NCI-H2196 treated with DMSO at 0.1 percent for 48 hours (cell line): ENCODE data around the gene WASF3.
A peak's percentile ranks its signal among the peaks of the same experiment; 100 is the strongest.

ENCODE experiments used
- DNase-seq: peaks from one replicate; lab custom pipeline; 2025; ENCODE audit not compliant: unreplicated experiment; lab: John Stamatoyannopoulos, UW

The WASF3 gene, protein sequence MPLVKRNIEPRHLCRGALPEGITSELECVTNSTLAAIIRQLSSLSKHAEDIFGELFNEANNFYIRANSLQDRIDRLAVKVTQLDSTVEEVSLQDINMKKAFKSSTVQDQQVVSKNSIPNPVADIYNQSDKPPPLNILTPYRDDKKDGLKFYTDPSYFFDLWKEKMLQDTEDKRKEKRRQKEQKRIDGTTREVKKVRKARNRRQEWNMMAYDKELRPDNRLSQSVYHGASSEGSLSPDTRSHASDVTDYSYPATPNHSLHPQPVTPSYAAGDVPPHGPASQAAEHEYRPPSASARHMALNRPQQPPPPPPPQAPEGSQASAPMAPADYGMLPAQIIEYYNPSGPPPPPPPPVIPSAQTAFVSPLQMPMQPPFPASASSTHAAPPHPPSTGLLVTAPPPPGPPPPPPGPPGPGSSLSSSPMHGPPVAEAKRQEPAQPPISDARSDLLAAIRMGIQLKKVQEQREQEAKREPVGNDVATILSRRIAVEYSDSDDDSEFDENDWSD

DNA sequence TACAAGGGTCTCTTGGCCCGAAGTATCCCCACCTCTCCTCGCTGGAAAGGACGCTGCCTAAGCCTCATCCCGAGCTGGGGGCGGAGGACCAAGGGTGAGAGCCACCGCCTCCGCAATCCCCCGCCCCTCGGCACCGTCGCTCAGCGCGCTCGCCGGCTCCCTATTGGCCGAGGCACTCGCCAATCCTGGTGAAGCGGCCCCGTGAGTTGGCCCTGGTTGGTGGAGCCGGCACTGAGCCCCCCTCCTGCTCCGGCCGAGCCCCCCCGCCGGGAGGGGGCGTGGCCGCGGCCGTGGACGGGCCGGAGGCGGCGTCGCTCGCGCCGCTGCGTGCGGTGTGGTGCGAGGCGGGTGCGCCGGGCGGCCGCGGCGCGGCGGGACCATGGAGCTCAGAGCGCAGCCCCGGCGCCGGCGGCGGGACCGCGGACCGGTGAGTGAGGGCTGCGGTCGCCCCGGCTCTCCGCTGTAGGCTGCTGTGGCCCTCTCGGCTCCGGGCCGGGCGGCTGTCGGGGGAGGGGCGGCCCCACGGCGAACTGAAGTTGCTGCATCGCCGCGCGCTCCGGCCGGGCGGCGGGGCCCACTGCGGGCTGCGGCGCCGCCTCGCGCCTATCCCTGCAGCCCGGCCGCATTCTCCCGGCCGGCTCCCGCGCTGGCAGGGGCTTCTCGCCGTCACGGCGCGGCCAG is at the start of gene WASF3:
WASF3 (plus strand) TSS at position 291 of the 681 bp plus-strand sequence. CDS start 84,588 bp downstream, outside the sequence.
- DNase-seq: peak; percentile 72

DNA sequence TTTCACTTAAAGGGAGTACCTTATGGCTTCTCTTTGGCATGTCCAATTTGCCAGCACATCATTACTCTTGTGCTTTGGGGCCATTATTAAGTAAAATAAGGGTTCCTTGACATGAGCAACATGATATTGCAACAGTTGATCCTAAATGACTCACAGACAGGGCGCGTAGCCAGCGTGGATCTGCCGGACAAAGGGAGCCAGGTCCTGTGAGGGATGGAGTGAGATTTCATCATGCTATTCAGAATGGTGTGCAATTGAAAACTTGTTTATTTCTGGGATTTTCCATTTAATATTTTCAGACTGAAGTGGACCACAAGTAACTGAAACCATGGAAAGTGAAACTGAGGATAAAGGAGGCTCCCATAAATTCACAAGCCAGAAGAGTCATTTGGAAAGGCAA is 48.6 kb upstream of the WASF3 start:
- peak; percentile 1 for DNase-seq

DNA sequence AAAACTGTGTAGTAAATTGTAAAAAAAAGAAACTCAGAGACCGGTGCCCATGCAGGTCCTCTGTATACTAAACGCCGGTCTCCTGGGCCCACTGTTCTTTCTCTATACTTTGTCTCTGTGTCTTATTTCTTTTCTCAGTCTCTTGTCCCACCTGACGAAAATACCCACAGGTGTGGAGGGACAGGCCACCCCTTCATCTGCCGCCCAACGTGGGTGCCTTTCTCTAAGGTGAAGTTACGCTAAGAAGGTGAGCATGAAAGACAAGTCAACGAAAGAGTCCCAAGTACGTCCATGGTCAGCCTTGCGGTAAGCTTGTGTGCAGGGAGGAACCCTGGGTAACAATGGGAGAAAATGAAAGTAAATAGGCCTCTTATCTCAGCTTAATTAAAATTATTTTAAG is 48.0 kb upstream of the WASF3 start:
- DNase-seq: no peak

DNA sequence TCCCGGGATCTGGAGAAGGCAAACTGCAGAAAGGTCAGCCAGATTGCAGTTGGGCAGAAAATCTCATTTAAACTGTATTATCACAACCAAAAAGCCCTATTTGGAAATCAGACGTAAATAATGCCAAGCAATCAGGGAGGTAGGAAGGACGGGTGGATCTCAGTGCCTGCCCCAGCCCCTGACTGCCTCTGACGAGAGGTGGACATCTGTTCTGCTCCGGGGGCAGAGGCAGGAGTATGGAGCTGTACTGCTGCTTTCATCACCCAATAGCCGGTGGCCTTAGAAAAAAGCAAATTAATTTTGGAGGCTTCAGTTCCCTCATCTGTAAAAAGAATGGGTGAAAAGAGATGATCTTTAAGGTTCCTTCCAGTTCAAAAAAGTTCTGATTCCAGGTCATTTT is 43.6 kb upstream of the WASF3 start:
- DNase-seq: no peak

DNA sequence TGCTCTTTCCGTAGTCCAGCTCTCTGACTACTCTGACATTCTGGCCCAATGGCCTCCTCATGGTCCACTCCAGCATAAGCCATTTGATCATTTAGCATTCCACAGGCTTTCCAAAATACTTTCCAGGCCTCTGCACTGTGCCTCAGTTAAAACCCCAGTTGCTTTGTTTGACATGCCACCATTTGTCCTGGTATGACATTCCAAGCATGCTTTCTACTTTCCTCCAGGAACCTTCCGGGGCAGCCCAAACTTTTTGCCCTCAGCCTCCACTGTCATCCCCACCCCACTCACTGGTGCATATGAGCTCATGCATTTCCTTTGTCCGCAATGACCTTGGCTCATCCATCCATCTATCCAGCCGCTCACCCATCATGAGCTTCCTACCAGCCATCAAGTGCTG is 41.8 kb upstream of the WASF3 start:
- DNase-seq: no peak

DNA sequence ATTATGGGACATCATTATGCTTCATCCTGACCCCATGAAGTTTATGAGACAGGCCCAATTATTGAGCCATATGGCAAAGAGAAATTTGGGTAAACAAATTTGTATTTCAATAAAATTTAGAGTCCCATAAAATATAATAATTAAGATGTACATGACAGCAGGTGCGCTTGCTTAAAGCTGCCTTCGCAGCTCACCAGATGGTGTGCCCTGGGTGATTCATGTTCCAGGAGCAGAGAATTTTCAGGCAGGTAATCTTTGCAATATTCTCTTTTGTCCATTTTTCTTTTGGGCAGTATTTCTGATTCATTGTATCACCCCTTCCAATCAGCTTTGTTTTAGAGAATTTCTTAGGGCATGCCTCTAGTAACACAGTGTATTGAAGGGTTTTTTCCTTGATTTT is 39.5 kb upstream of the WASF3 start:
- DNase-seq: no peak

DNA sequence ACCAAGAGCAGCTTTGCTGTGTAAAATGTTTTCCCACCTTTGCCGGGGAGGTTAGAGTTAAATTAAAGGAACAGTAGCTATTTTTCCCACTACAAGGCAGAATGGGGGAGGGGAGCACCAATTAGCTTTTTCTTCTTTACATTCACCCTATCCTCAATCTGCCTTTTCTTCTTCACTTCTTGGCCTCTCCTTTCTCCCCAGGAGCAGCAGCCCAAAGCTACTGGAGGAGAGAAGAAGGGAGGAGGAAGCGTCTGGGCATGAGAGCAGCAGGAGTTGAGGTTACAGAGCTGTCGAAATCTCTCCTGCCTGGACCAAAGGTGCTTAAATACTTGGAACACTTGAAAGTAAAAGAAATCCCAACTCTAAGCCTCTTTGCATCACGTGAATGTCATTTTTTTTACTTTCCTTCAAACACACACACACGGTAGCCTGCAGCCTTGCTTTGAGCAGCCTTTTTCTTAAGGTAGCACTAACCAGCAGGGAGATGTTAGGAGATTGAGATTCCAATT is 39.0 kb upstream of the WASF3 start:
- DNase-seq: no peak

DNA sequence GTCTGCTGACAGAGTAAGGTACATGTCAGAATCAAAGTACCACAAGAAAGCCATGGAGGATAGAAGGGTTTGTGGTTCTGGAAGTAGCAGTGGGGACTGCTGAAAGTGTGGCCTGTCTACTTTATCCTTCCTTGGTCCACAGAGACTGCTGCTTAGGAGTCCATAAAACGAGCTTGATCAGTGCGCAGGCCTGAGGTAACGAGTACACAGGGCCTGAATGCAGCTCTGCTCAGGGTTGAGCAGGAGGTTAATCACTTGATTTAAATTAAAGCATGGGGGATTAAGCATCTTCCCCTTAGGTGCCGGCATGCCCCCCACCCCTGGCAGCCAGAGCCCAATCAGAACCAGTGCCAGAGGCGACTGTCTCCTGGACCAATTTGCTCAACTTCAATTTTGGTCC is 34.9 kb upstream of the WASF3 start:
- no peak for DNase-seq

DNA sequence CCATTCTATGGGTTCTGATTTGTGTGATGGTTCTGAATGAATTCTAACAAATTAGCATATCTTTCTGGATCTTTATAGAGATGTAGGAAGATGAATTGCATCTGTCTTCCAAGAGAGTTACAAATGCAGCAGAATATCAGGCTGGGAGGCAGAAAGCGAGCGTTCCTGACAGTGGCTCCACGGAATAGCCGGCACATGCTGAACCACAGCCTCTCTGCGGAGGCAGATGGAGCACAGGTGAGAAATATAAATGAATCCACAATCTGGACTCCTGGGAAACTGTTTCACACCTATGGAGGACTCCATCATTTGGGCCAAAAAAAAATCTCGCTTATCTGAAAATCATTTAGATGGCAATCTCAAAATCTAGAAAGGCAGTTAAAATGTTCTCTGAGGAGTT is 34.5 kb upstream of the WASF3 start:
- no peak for DNase-seq

DNA sequence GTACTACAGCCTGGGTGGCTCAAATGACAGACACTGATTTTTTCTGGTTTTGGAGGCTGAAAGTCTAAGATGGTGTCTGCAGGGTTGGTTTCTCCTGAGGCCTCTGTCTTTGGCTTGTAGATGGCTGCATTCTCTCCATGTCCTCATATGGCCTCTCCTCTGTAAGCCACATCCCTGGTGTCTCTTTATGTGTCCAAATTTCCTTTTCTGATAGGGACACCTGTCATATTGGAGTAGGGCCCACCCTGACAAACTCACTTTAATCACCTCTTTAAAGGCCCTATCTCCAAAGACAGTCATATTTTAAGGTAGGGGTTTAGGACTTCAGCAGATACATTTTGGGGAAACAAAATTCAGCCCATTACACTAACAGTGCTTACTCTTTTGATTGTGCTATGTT is 32.0 kb upstream of the WASF3 start:
- no peak for DNase-seq

DNA sequence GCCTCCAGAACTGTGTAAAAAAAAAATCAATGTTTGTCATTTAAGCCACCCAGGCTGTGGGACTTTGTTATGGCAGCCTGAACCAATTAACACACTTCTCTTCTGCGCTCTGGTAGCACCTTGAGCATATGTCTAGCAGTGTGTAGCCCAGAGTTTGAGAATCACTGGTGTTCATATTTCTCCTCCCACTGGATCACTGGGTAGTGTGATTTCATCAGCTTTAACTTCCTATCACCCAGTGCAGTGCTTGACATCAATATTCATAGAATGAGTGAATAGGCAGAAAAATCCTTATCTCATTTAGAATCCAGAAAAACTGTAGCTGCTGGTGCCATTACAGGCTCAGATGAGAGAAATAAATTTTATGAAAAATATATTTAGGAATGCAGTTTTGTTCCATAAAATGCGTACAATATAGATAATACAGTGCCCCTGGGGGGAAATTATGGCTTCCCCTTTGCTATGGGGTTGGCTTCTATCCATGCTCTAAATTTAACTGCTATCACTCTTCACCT is 30.7 kb upstream of the WASF3 start:
- DNase-seq: no peak

DNA sequence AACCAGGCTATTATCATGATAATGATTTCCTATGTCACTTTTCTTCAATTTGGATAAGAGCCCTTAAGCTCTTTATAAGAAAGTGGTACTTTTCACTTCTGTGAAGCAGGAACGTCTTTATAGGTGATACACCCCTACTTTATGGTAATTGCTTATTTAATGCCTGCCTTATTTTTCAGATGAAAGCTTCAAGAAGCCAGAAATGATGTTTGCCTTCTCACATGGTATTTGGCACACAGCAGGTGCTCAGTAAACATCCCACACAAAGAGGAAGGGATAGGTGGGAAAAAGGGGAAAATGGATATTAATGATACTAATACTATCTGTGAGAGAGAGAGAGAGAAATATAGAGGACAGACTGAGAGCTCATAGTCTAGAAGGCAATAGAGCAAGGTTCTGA is 29.0 kb upstream of the WASF3 start:
- no peak for DNase-seq

DNA sequence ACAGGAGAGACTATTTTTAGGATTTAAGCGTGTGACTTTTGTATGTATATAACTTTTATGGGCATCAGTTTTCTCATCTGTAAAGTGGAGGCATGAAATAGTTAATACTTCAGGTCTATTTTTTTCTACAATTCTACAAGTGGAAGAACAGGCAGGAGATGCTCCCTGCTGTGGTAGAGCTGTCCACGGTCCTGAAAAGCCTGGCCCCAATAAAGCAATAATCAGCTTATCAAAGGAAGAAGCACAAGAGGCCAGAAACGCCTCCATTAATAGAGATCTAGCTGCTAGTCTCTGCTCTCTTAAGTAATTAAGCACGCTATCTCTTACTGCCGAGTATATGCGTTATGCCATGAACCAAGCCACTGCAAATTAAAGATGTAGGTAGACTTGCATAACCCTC is 28.0 kb upstream of the WASF3 start:
- no peak for DNase-seq

DNA sequence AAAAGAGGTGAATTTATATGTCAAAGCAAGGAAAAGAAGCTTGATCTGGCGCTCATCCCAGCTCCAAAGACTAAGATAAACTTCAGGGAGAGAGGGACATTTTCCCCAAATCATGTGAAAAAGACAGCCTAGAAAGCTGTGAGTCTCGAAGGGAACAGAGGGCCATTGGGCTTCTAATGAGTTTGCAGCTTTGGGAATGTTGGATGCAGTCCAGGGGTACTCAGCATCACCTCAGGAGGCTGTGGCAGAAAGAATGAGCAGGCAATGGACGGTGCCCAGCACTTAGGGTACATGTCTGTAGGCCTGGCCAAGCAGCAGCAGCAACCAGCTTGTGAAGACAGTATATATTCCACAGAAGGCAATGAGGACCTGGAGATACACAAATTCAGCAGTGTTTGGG is 25.7 kb upstream of the WASF3 start:
- no peak for DNase-seq

DNA sequence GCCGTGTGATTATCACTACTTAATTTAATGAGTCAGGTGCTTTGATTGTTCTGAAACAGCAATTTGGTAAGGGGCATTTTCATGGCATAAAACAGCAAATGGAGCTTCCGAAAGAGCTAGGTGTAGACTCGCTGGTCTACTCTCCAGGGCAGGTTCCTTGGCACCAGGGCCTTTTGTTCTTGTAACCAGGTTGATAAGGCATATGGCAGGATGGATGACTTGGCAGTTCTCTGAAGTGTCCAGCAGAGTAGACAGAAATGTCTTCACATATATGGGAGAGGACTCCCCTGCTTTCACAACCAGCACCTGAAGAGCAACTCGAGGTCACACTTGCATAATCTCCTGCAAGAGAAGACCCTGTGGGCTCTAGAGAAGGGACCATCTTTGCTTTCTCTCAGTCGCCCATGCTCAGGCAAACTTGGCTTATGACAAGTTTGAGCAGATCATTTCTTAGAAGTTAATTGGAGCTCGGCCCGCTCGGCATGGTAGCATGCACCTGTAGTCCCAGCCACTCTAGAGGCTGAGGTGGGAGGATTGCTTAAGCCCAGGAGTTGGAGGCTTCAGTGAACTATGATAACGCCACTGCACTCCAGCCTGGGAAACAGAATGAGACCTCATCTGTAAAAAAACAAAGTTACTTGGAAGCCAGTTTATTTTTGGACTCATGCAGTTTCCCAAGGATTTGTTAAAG is 23.3 kb upstream of the WASF3 start:
- DNase-seq: no peak

DNA sequence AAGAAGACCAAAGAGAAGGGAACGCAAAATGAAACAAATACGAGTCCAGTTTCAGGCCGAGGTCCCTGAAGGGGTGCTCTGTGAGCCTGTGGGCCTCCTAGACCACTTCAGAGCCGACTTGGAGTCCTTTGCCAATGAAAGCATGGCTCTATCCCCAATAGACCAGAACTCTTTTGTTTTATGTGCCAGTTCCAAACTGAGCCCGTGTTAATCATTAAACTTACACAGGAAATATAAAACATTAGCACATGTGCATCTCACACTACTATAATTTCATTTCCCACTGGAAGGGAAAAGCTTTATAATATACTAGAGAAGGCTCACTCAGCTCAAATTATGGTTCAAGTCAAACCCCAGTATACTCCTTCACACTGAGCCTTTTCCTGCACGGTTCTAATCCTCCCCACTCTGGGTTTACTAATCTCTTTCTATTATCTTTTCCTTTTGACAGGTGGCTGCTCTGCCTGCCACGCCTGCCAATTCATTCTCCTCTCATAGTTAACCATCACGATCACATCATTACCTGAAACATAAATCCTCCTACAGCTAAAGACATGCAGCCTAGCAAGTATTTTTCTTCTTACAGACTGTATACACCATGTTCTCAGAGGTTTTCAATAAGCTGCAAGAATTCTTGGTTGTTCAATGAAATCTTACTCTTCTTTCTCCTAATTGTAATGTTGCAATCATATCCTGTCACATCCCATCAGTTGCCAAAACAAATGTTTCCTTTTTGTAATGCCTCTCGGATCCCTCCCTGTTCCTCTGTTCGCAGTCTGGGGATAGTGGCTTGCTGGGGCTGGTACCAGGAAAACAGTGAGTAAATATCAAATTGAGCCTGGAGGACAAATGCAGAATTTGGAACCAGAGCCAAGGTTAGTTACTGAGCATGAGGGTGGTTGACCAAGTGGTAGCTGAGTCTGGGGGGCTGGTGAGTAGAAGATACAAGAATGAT is 18.8 kb upstream of the WASF3 start:
- DNase-seq: no peak

DNA sequence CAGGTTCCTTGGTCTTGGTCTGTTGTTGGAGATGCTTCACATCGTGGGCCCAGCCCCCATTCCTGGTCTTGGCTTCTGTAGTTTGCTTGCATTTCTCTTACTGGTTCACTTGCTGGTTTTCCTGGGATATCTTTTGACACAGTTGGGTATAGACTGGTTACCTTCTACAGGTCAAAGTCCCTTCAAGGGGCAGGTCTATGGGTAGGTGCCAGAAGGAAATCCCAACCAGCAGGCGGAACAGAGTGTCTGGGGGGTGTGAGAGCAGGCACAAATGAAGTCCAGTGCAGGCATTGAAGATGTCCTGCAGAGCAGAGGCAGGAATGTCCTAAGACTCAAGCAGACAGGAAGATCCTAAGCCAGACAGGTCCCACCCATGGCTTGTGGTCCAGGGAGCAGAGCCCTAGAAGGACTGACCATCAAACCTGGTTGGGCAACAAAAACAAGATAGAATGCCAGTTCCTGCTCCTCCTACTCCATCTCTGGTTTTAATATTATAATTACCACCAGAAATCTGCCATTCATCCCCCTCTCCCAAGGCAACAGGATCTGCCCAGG is 17.7 kb upstream of the WASF3 start:
- no peak for DNase-seq

DNA sequence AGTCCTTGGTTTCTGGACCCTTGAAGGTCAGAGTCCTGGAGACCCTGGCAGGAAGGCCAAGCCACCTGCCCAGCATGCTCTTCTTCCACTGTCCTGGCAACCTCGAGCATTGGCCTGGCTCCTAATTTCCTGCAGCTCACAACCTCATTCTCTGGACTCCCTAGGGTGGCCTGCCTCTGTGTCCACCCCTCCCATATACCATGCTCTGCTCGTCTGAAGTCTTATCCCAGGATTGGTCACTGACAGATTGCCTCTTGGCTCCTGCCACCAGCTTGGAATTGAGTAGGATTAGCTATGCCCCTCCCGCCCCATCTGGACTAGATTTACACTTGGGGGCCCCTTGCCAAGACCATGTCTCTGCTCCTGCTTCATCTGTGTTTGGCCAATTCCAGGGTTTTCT is 17.1 kb upstream of the WASF3 start:
- no peak for DNase-seq

DNA sequence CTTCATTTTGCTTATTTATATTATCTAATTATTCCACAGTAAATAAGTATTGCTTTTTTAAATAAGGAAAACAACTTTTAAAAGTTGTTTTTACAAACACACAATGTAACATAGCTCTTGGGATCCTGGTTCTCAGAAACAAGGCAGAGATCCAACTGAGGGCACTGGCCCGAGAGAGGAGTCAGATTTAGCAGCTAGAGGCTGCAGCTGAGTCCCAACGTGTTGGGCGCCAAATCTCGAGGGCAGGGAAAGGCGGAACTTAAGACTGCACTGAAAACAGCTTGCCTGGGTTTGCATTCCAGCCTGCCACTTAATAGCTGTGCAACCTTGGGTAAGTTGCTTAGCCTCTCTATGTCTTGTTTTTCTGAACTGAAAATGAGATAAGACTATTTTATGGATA is 16.4 kb upstream of the WASF3 start:
- DNase-seq: no peak
